HCT116 (cell line): ENCODE results near the gene USP10. TPM values are rescaled to one million over a fixed set of nuclear protein-coding genes. Genes with fewer than 3 reads are reported as not detected.

ENCODE experiments used
- ATAC-seq: fragments of 200-7000 bp; cut with Tn5 transposase; 2 replicates; pipeline ENCODE4 v1.9.1; 2020; ENCODE audit warnings: mild to moderate bottlenecking, moderate library complexity
- BruUV-seq: library from RNA; stranded (reverse); fragments of 400-500 nt; replicated peaks from 2 replicates; lab custom pipeline; 2021; lab: Mats Ljungman, UMichigan
- CTCF ChIA-PET: fragments of 300-600 bp; sonication (Branson Sonifier 250); formaldehyde crosslinking; loops from one replicate; lab custom pipeline; 2021; ENCODE audit warnings: antibody characterized with exemption; lab: Charles Lee
- POLR2A ChIA-PET: fragments of 300-600, 350-600 bp; sonication (Branson Sonifier 250); formaldehyde crosslinking; loops from one replicate; lab custom pipeline; 2021; ENCODE audit warnings: antibody characterized with exemption; lab: Charles Lee
- RAD21 ChIA-PET, 2 experiments: fragments of 300-600 bp; sonication (Branson Sonifier 250); formaldehyde crosslinking; loops; one replicate each; lab custom pipeline; 2023; ENCODE audit warnings: low total read pairs in 2 of 2; ENCODE audit not compliant: uncharacterized antibody in 2 of 2, unreplicated experiment in 2 of 2, low non-redundant PET in 1 of 2; lab: Charles Lee
- DNase-seq: peaks from one replicate; pipeline ENCODE4 v3.0.0-alpha.2; 2010; ENCODE audit warnings: low read depth, low spot score
- H2AFZ ChIP-seq: fragments of 200-600 bp; shearing (Covaris generic), sonication (generic); 2 replicates; pipeline ENCODE4 v1.6.1; 2017; ENCODE audit warnings: low read depth, mixed run types, mixed read lengths, antibody characterized with exemption, low read length; ENCODE audit not compliant: poor library complexity, severe bottlenecking
- H3K27ac ChIP-seq: 2 replicates; pipeline ENCODE4 v1.5.1; 2012; ENCODE audit warnings: low read depth, low read length
- H3K27me3 ChIP-seq: fragments of 200-600 bp; sonication (generic); 2 replicates; pipeline ENCODE4 v1.6.1; 2016; ENCODE audit warnings: mixed run types, low read length, mixed read lengths; ENCODE audit not compliant: insufficient read depth
- H3K36me3 ChIP-seq, 2 experiments: fragments of 200-500 bp in 1 of 2; fragments of 200-600 bp in 1 of 2; sonication (Bioruptor generic) in 1 of 2; sonication (generic) in 1 of 2; 2 replicates each; pipeline versions ENCODE4 v1.5.1 to v1.6.1; 2014 to 2016; ENCODE audit warnings: low read length in 2 of 2, inconsistent platforms in 1 of 2, mixed read lengths in 1 of 2, mixed run types in 1 of 2; ENCODE audit not compliant: insufficient read depth in 2 of 2, control insufficient read depth in 1 of 2
- H3K4me1 ChIP-seq, 2 experiments: fragments of 200-600 bp in 1 of 2; sonication (generic) in 1 of 2; 2 replicates each; pipeline versions ENCODE4 v1.5.1 to v1.6.1; 2012 to 2017; ENCODE audit warnings: low read length in 2 of 2, inconsistent platforms in 1 of 2, mild to moderate bottlenecking in 1 of 2, mixed read lengths in 1 of 2, mixed run types in 1 of 2, moderate library complexity in 1 of 2; ENCODE audit not compliant: insufficient read depth in 2 of 2, control insufficient read depth in 1 of 2
- H3K4me2 ChIP-seq: fragments of 200-600 bp; sonication (generic); 2 replicates; pipeline ENCODE4 v1.6.1; 2017; ENCODE audit warnings: mixed run types, low read length, mixed read lengths
- H3K4me3 ChIP-seq, 2 experiments: fragments of 200-600 bp in 1 of 2; sonication (generic) in 1 of 2; replicated peaks in 1 of 2; 2 replicates each; pipeline ENCODE4 v1.5.1; 2011 to 2016; ENCODE audit warnings: low read length in 2 of 2, control low read depth in 1 of 2, low read depth in 1 of 2, mild to moderate bottlenecking in 1 of 2, mixed read lengths in 1 of 2, mixed run types in 1 of 2
- H3K79me2 ChIP-seq: fragments of 200-600 bp; sonication (generic); 2 replicates; pipeline ENCODE4 v1.6.1; 2017; ENCODE audit warnings: mild to moderate bottlenecking, mixed run types, low read length, moderate library complexity, mixed read lengths; ENCODE audit not compliant: insufficient read depth
- H3K9ac ChIP-seq: fragments of 200-600 bp; sonication (generic); 2 replicates; pipeline ENCODE4 v1.6.1; 2016; ENCODE audit warnings: low read length, mixed read lengths
- H3K9me2 ChIP-seq: fragments of 200-600 bp; sonication (generic), shearing (Covaris generic); 2 replicates; pipeline ENCODE4 v1.6.1; 2017; ENCODE audit warnings: mixed run types, mild to moderate bottlenecking, moderate library complexity; ENCODE audit not compliant: insufficient read depth
- H3K9me3 ChIP-seq, 2 experiments: fragments of 200-500 bp in 1 of 2; fragments of 200-600 bp in 1 of 2; sonication (Bioruptor generic) in 1 of 2; sonication (generic) in 1 of 2; 2 replicates each; pipeline ENCODE4 v1.6.1; 2014 to 2017; ENCODE audit warnings: low read length in 2 of 2, mixed read lengths in 2 of 2, inconsistent platforms in 1 of 2, low read depth in 1 of 2, mild to moderate bottlenecking in 1 of 2, mixed run types in 1 of 2, moderate library complexity in 1 of 2; ENCODE audit not compliant: control insufficient read depth in 1 of 2, insufficient read depth in 1 of 2
- H4K20me1 ChIP-seq: fragments of 200-600 bp; sonication (generic), shearing (Covaris generic); 2 replicates; pipeline ENCODE4 v1.6.1; 2017; ENCODE audit warnings: mixed run types, mild to moderate bottlenecking, moderate library complexity; ENCODE audit not compliant: insufficient read depth
- ATF3 ChIP-seq: IDR thresholded peaks from 2 replicates; pipeline ENCODE4 v1.6.1; 2012
- CBX3 ChIP-seq: IDR thresholded peaks from 2 replicates; pipeline ENCODE4 v1.6.1; 2012; ENCODE audit warnings: low read depth
- CEBPB ChIP-seq: IDR thresholded peaks from 2 replicates; pipeline ENCODE4 v1.6.1; 2012; ENCODE audit warnings: low read depth
- CTCF ChIP-seq, 3 experiments: fragments of 200-600 bp in 1 of 3; sonication (generic) in 1 of 3; IDR thresholded peaks in 2 of 3; conservative IDR thresholded peaks in 1 of 3; 2 replicates each; pipeline ENCODE4 v1.5.1; 2012 to 2017; ENCODE audit warnings: low read depth in 2 of 3, low read length in 2 of 3, antibody characterized with exemption in 1 of 3, borderline replicate concordance in 1 of 3, control low read depth in 1 of 3, mild to moderate bottlenecking in 1 of 3, mixed read lengths in 1 of 3, mixed run types in 1 of 3, moderate library complexity in 1 of 3; ENCODE audit not compliant: insufficient read depth in 1 of 3
- EGR1 ChIP-seq: IDR thresholded peaks from 2 replicates; pipeline ENCODE4 v1.6.1; 2012; ENCODE audit warnings: low read depth
- EZH2 ChIP-seq: fragments of 200-600 bp; sonication (generic); IDR thresholded peaks from 2 replicates; pipeline ENCODE4 v1.6.1; 2017; ENCODE audit warnings: antibody characterized with exemption, mixed run types
- FOSL1 ChIP-seq: IDR thresholded peaks from 2 replicates; pipeline ENCODE4 v1.6.1; 2012; ENCODE audit warnings: low read depth
- POLR2A ChIP-seq: IDR thresholded peaks from 2 replicates; pipeline ENCODE4 v1.7.0; 2011; ENCODE audit warnings: borderline replicate concordance; ENCODE audit not compliant: insufficient read depth, insufficient read length; ENCODE audit errors: extremely low read depth
- POLR2AphosphoS5 ChIP-seq: IDR thresholded peaks from 2 replicates; pipeline ENCODE4 v1.6.1; 2011; ENCODE audit warnings: mild to moderate bottlenecking, low read depth, low read length, moderate library complexity
- RAD21 ChIP-seq: IDR thresholded peaks from 2 replicates; pipeline ENCODE4 v1.6.1; 2012; ENCODE audit warnings: low read depth, mild to moderate bottlenecking
- SRF ChIP-seq: IDR thresholded peaks from 2 replicates; pipeline ENCODE4 v1.6.1; 2012; ENCODE audit warnings: low read depth
- TCF7L2 ChIP-seq: IDR thresholded peaks from 2 replicates; pipeline ENCODE4 v1.7.0; 2011; ENCODE audit warnings: borderline replicate concordance, inconsistent platforms; ENCODE audit not compliant: insufficient read depth, insufficient read length; ENCODE audit errors: extremely low read depth
- ZBTB33 ChIP-seq: IDR thresholded peaks from 2 replicates; pipeline ENCODE4 v1.6.1; 2011; ENCODE audit warnings: mild to moderate bottlenecking, low read length, moderate library complexity; ENCODE audit not compliant: insufficient replicate concordance; ENCODE audit errors: extremely low read depth
- intact Hi-C: fragments of 100-400 bp; cut with micrococcal nuclease; formaldehyde crosslinking; loops from 2 replicates; pipeline ENCODE4 v1.10.0; 2022
- total RNA-seq: library from RNA; stranded (reverse); gene quantifications from one replicate; pipeline ENCODE4 v1.2.1, GENCODE V29; 2021; ENCODE audit not compliant: unreplicated experiment

USP10 gene
- total RNA-seq, 1 experiment from 2014 or later = 175 TPM

GRCh38 chr16:84821179-84821578, 121.4 kb downstream of the USP10 start (continued):
- TF ChIP-seq ZBTB33 = no peak
- no peak for TF ChIP-seq POLR2AphosphoS5
- TF ChIP-seq CTCF (IDR thresholded peaks at IDR 0.05 in 2 of 3, conservative IDR thresholded peaks at IDR 0.05 in 1 of 3; ENCODE audit: borderline replicate concordance in 1 of 3, insufficient read depth in 1 of 3, low read depth in 2 of 3, low read length in 2 of 3) = no peak
- TF ChIP-seq, all 23 proteins: peak for 0

GRCh38 chr16:84821728-84822689, 122.2 kb downstream of the USP10 start:
- CTCF ChIA-PET = no interaction called here
- intact Hi-C loops = no loop called here
- RAD21 ChIA-PET = interaction anchor here in 1 of 2 experiments (0.8 kb wide), 1 partner anchor 130 kb away, joined by 3 read pairs; no protein-coding TSS in a partner anchor
- H2AFZ ChIP-seq = no peak overlapping the region
- no peak overlapping the region for H3K4me2 ChIP-seq
- no peak for TF ChIP-seq EZH2
- no peak for TF ChIP-seq ATF3
- TF ChIP-seq SRF = no peak
- no peak for TF ChIP-seq RAD21
- TF ChIP-seq POLR2A = no peak
- no peak for TF ChIP-seq CTCF (IDR thresholded peaks at IDR 0.05 in 2 of 3, conservative IDR thresholded peaks at IDR 0.05 in 1 of 3; ENCODE audit: borderline replicate concordance in 1 of 3, insufficient read depth in 1 of 3, low read depth in 2 of 3, low read length in 2 of 3)
- no peak for TF ChIP-seq EGR1
- no peak for TF ChIP-seq FOSL1
- no peak for TF ChIP-seq TCF7L2
- TF ChIP-seq CBX3 = no peak
- no peak for TF ChIP-seq CEBPB
- no TSS peak for BruUV-seq
- no peaks in the 10 kb centered on the region for H3K27me3 ChIP-seq
- H3K9ac ChIP-seq = no peak overlapping the region
- no peaks in the 10 kb centered on the region for H3K79me2 ChIP-seq
- H3K4me1 ChIP-seq = peaks cover 7 to 15% of the 10 kb centered on the region in 2 experiments
- H3K9me2 ChIP-seq = no peaks in the 10 kb centered on the region
- no peaks in the 10 kb centered on the region for H4K20me1 ChIP-seq
- H3K36me3 ChIP-seq = no peaks in the 10 kb centered on the region
- H3K27ac ChIP-seq = no peak overlapping the region
- no peak overlapping the region for H3K4me3 ChIP-seq
- no peaks in the 10 kb centered on the region for H3K9me3 ChIP-seq
- POLR2A ChIA-PET = interaction anchor here (0.7 to 4.4 kb wide), 2 partner anchors 16 to 18 kb away, joined by 3 to 40 read pairs; no protein-coding TSS in a partner anchor
- DNase-seq (no peak), ATAC-seq (no peak)
